ENCODE data around the gene IL5. TPM values are rescaled to one million over a fixed set of nuclear protein-coding genes. Genes with fewer than 3 reads are reported as not detected.
A peak's percentile ranks its signal among the peaks of the same experiment; 100 is the strongest.

IL5 gene
- total and polyA plus RNA-seq, 2 of the 13 experiments (the other 11 are each of a cell fraction or from before 2014, with no cell fraction given) = not detected

DNA sequence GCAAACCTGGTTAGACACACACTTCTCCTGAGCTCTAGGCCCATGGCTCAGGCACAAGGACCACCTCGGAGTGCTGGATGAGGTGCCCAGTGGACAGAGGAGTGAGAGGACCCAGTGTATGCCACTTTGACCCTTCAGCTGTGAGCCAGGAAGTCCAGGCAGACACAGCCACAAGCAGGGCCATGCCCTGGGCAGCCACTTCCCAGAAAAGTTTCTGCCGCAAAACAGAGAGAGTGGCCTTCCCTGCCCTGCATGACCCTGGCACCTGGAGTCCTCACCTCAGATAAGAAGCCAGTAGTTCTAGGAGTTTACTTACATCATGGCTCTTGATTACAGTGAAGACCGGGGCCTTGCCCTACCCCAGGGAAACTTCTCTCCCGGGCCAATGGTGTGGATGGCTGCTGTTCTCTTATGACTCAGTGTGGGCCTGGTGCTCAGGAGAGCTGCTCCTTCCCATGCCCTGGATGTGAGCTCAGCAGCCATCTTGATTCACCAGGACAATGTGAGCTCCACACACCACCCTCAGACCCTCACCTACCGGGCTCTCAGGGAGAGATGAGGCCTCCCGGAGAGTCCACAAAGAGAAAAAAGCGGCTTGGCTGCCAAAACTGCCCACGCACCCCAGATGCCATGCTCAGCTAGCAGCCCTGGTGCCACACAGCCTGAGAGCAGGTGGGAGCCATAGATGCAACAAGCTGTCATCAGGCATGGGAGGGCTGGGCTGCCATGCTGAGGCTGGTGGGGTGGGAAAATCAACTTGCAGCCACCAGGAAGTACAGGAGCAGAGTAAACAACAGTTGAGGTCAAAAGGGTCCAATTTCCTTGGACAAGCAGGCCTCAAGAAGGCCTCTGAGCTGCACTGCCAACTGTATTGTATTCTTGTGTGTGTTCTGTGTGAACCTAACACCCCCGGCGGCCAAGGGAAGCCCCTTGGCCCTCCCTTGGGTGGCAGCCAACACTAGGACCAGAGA, 41.1 kb downstream of the IL5 start (continued):
- TF ChIP-seq, protein P1, sequence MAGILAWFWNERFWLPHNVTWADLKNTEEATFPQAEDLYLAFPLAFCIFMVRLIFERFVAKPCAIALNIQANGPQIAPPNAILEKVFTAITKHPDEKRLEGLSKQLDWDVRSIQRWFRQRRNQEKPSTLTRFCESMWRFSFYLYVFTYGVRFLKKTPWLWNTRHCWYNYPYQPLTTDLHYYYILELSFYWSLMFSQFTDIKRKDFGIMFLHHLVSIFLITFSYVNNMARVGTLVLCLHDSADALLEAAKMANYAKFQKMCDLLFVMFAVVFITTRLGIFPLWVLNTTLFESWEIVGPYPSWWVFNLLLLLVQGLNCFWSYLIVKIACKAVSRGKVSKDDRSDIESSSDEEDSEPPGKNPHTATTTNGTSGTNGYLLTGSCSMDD (CRISPR knock-in tag; IDR thresholded peaks at IDR 0.05) = no peak
- no peak for TF ChIP-seq ZNF138 (CRISPR knock-in tag; IDR thresholded peaks at IDR 0.05; ENCODE audit: low read depth)
- no peak for TF ChIP-seq FOXC1 (CRISPR knock-in tag; IDR thresholded peaks at IDR 0.05; ENCODE audit: borderline replicate concordance)
- TF ChIP-seq, protein P2, sequence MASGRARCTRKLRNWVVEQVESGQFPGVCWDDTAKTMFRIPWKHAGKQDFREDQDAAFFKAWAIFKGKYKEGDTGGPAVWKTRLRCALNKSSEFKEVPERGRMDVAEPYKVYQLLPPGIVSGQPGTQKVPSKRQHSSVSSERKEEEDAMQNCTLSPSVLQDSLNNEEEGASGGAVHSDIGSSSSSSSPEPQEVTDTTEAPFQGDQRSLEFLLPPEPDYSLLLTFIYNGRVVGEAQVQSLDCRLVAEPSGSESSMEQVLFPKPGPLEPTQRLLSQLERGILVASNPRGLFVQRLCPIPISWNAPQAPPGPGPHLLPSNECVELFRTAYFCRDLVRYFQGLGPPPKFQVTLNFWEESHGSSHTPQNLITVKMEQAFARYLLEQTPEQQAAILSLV (CRISPR knock-in tag; IDR thresholded peaks at IDR 0.05; ENCODE audit: borderline replicate concordance) = no peak
- no peak for TF ChIP-seq ZC3H13 (CRISPR knock-in tag; IDR thresholded peaks at IDR 0.05)
- no peak for TF ChIP-seq MTA1 (CRISPR knock-in tag; IDR thresholded peaks at IDR 0.05; ENCODE audit: borderline replicate concordance)
- TF ChIP-seq, protein P3, sequence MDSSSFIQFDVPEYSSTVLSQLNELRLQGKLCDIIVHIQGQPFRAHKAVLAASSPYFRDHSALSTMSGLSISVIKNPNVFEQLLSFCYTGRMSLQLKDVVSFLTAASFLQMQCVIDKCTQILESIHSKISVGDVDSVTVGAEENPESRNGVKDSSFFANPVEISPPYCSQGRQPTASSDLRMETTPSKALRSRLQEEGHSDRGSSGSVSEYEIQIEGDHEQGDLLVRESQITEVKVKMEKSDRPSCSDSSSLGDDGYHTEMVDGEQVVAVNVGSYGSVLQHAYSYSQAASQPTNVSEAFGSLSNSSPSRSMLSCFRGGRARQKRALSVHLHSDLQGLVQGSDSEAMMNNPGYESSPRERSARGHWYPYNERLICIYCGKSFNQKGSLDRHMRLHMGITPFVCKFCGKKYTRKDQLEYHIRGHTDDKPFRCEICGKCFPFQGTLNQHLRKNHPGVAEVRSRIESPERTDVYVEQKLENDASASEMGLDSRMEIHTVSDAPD (CRISPR knock-in tag; IDR thresholded peaks at IDR 0.05) = no peak
- TF ChIP-seq, protein P4, sequence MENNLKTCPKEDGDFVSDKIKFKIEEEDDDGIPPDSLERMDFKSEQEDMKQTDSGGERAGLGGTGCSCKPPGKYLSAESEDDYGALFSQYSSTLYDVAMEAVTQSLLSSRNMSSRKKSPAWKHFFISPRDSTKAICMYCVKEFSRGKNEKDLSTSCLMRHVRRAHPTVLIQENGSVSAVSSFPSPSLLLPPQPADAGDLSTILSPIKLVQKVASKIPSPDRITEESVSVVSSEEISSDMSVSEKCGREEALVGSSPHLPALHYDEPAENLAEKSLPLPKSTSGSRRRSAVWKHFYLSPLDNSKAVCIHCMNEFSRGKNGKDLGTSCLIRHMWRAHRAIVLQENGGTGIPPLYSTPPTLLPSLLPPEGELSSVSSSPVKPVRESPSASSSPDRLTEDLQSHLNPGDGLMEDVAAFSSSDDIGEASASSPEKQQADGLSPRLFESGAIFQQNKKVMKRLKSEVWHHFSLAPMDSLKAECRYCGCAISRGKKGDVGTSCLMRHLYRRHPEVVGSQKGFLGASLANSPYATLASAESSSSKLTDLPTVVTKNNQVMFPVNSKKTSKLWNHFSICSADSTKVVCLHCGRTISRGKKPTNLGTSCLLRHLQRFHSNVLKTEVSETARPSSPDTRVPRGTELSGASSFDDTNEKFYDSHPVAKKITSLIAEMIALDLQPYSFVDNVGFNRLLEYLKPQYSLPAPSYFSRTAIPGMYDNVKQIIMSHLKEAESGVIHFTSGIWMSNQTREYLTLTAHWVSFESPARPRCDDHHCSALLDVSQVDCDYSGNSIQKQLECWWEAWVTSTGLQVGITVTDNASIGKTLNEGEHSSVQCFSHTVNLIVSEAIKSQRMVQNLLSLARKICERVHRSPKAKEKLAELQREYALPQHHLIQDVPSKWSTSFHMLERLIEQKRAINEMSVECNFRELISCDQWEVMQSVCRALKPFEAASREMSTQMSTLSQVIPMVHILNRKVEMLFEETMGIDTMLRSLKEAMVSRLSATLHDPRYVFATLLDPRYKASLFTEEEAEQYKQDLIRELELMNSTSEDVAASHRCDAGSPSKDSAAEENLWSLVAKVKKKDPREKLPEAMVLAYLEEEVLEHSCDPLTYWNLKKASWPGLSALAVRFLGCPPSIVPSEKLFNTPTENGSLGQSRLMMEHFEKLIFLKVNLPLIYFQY (CRISPR knock-in tag; IDR thresholded peaks at IDR 0.05; ENCODE audit: borderline replicate concordance) = no peak
- no peak for TF ChIP-seq ZNF484 (CRISPR knock-in tag; IDR thresholded peaks at IDR 0.05; ENCODE audit: borderline replicate concordance, low read depth)
- TF ChIP-seq TGIF2 (CRISPR knock-in tag; IDR thresholded peaks at IDR 0.05) = no peak
- TF ChIP-seq ZNF263 (CRISPR knock-in tag; IDR thresholded peaks at IDR 0.05) = peak; percentile 21; the same call in 1 of the 2 replicates
- TF ChIP-seq ZNF543 (CRISPR knock-in tag; IDR thresholded peaks at IDR 0.05) = no peak
- no peak for TF ChIP-seq CENPX (CRISPR knock-in tag; IDR thresholded peaks at IDR 0.05)
- peak; percentile 36 for TF ChIP-seq HNF4A (CRISPR knock-in tag; IDR thresholded peaks at IDR 0.05)
- peak; percentile 88 for TF ChIP-seq RARA (CRISPR knock-in tag; IDR thresholded peaks at IDR 0.05)
- 0 out of 2 replicates have a peak, but pooled peaks have one; percentile 40 for TF ChIP-seq KDM1A (CRISPR knock-in tag; IDR thresholded peaks at IDR 0.05)
- peak; percentile 29; the same call in 1 of the 2 replicates for TF ChIP-seq KAT8 (CRISPR knock-in tag; IDR thresholded peaks at IDR 0.05)
- TF ChIP-seq ZSCAN25 (CRISPR knock-in tag; IDR thresholded peaks at IDR 0.05) = no peak
- TF ChIP-seq SOX6 (IDR thresholded peaks at IDR 0.05) = no peak
- TF ChIP-seq SOX6 (CRISPR knock-in tag; IDR thresholded peaks at IDR 0.05) = peak; percentile 63
- TF ChIP-seq, protein P5, sequence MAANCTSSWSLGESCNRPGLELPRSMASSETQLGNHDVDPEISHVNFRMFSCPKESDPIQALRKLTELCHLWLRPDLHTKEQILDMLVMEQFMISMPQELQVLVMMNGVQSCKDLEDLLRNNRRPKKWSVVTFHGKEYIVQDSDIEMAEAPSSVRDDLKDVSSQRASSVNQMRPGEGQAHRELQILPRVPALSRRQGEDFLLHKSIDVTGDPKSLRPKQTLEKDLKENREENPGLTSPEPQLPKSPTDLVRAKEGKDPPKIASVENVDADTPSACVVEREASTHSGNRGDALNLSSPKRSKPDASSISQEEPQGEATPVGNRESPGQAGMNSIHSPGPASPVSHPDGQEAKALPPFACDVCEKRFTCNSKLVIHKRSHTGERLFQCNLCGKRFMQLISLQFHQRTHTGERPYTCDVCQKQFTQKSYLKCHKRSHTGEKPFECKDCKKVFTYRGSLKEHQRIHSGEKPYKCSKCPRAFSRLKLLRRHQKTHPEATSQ (CRISPR knock-in tag; IDR thresholded peaks at IDR 0.05; ENCODE audit: borderline replicate concordance) = no peak

All from HepG2 (cell line).